Common myeloid progenitor, CD34-positive (primary cell): ENCODE measurements around the gene REPS2.

ENCODE experiments used
- CTCF ChIA-PET: fragments of 350-600 bp; sonication (Branson Sonifier 250); formaldehyde crosslinking; loops from one replicate; lab custom pipeline; 2021; ENCODE audit warnings: antibody characterized with exemption; lab: Charles Lee
- POLR2A ChIA-PET: fragments of 350-600 bp; sonication (Branson Sonifier 250); formaldehyde crosslinking; loops from one replicate; lab custom pipeline; 2021; ENCODE audit warnings: antibody characterized with exemption; lab: Charles Lee
- DNase-seq, 3 donors: peaks; one replicate each; pipeline versions ENCODE4 v3.0.0 to v3.0.0-alpha.2; 2013
- H3K27ac ChIP-seq, 2 experiments: 1 replicate in 1 of 2; 2 replicates in 1 of 2; pipeline ENCODE4 v1.7.0; 2013; ENCODE audit warnings: inconsistent platforms in 2 of 2, low read length in 2 of 2, mild to moderate bottlenecking in 2 of 2, low read depth in 1 of 2, moderate library complexity in 1 of 2; ENCODE audit not compliant: severe bottlenecking in 2 of 2, insufficient read depth in 1 of 2, poor library complexity in 1 of 2
- H3K27me3 ChIP-seq, 5 experiments: replicated peaks in 2 of 5; 1 replicate in 3 of 5; 2 replicates in 2 of 5; pipeline versions ENCODE4 v1.6.1 to v1.7.0; 2013; ENCODE audit warnings: low read length in 4 of 5, mild to moderate bottlenecking in 2 of 5, moderate library complexity in 2 of 5, inconsistent platforms in 1 of 5; ENCODE audit not compliant: insufficient read depth in 5 of 5, control insufficient read depth in 4 of 5
- H3K36me3 ChIP-seq, 4 experiments: 1 replicate in 2 of 4; 2 replicates in 2 of 4; pipeline versions ENCODE4 v1.6.1 to v1.7.0; 2013; ENCODE audit warnings: low read length in 3 of 4, control low read depth in 1 of 4, mild to moderate bottlenecking in 1 of 4; ENCODE audit not compliant: control insufficient read depth in 4 of 4, insufficient read depth in 4 of 4
- H3K4me1 ChIP-seq, 4 experiments: 1 replicate in 3 of 4; 2 replicates in 1 of 4; pipeline versions ENCODE4 v1.6.1 to v1.7.1; 2013; ENCODE audit warnings: low read length in 3 of 4, mild to moderate bottlenecking in 3 of 4, control low read depth in 1 of 4, inconsistent platforms in 1 of 4, moderate library complexity in 1 of 4; ENCODE audit not compliant: control insufficient read depth in 4 of 4, insufficient read depth in 4 of 4; ENCODE audit errors: control extremely low read depth in 1 of 4
- H3K4me3 ChIP-seq, 7 experiments: 1 replicate in 4 of 7; 2 replicates in 3 of 7; pipeline versions ENCODE4 v1.5.1 to v1.7.0; 2013; ENCODE audit warnings: mild to moderate bottlenecking in 7 of 7, low read length in 6 of 7, moderate library complexity in 6 of 7, inconsistent platforms in 2 of 7, low read depth in 2 of 7, control low read depth in 1 of 7; ENCODE audit not compliant: insufficient read depth in 4 of 7, control insufficient read depth in 1 of 7; ENCODE audit errors: extremely low read depth in 1 of 7
- H3K9me3 ChIP-seq, 5 experiments: 1 replicate in 4 of 5; 2 replicates in 1 of 5; pipeline versions ENCODE4 v1.6.1 to v1.7.1; 2013; ENCODE audit warnings: low read length in 4 of 5, mild to moderate bottlenecking in 2 of 5, inconsistent platforms in 1 of 5, low read depth in 1 of 5, moderate library complexity in 1 of 5; ENCODE audit not compliant: control insufficient read depth in 4 of 5, insufficient read depth in 2 of 5; ENCODE audit errors: control extremely low read depth in 1 of 5
- WGBS: methylation state at CpG from one replicate; pipeline ENCODE4 v1.1.5; 2013; ENCODE audit not compliant: insufficient coverage; 5-methylcytosine and 5-hydroxymethylcytosine counted together

REPS2 gene

GRCh38 chrX:16931855-16932575 is 14.4 kb upstream of the REPS2 start:
- CTCF ChIA-PET: no interaction called here
- 84% methylated on average over 2 of the region's 3 CpGs for WGBS
- POLR2A ChIA-PET: no interaction called here

GRCh38 chrX:16934185-16934584 is 12.3 kb upstream of the REPS2 start:
- peaks cover 0 to 4% (median 2%) of the 10 kb centered on the region in 5 experiments for H3K9me3 ChIP-seq
- no peaks in the 10 kb centered on the region for H3K36me3 ChIP-seq
- H3K27me3 ChIP-seq: peaks cover 0 to 22% (median 0%) of the 10 kb centered on the region in 5 experiments
- H3K4me1 ChIP-seq: no peaks in the 10 kb centered on the region
- WGBS: 73% methylated on average over 3 of the region's 3 CpGs
- H3K27ac ChIP-seq: no peak overlapping the region
- no peak for DNase-seq
- CTCF ChIA-PET: interaction anchor here (0.9 to 1.1 kb wide), 2 partner anchors 12 to 106 kb away, joined by 3 read pairs; partner anchors contain the start of gene REPS2
- no peak overlapping the region for H3K4me3 ChIP-seq
- POLR2A ChIA-PET: no interaction called here

More at GRCh38 chrX:16931855-16932575, 14.4 kb upstream of the REPS2 start:
- H3K27me3 ChIP-seq: peaks cover 0 to 27% (median 0%) of the 10 kb centered on the region in 5 experiments
- H3K4me3 ChIP-seq: no peak overlapping the region
- H3K9me3 ChIP-seq: no peaks in the 10 kb centered on the region
- H3K4me1 ChIP-seq: no peaks in the 10 kb centered on the region
- DNase-seq: peak in 1 of 3 donors; percentile 43
- H3K27ac ChIP-seq: no peak overlapping the region
- H3K36me3 ChIP-seq: no peaks in the 10 kb centered on the region

- 28% methylated on average over 38 of the region's 43 CpGs for WGBS
These were observed 609 bp downstream of the REPS2 start for GRCh38 chrX:16946971-16947562.

GRCh38 chrX:16950423-16950822 is 4.0 kb downstream of the REPS2 start:
- peaks cover 0 to 21% (median 0%) of the 10 kb centered on the region in 5 experiments for H3K27me3 ChIP-seq
- DNase-seq: no peak
- no peak overlapping the region for H3K4me3 ChIP-seq
- no peak overlapping the region for H3K27ac ChIP-seq
- no peaks in the 10 kb centered on the region for H3K9me3 ChIP-seq
- WGBS: 95% methylated on average over 3 of the region's 4 CpGs
- peaks cover 6 to 41% (median 18%) of the 10 kb centered on the region in 4 experiments for H3K4me1 ChIP-seq
- CTCF ChIA-PET: no interaction called here
- no peaks in the 10 kb centered on the region for H3K36me3 ChIP-seq
- POLR2A ChIA-PET: no interaction called here

More at GRCh38 chrX:16946971-16947562, 609 bp downstream of the REPS2 start:
- POLR2A ChIA-PET: no interaction called here
- CTCF ChIA-PET: interaction anchor here (1.1 kb wide), 1 partner anchor 59 kb away, joined by 3 read pairs; no protein-coding TSS in a partner anchor
- peaks cover 0 to 18% (median 8%) of the 10 kb centered on the region in 4 experiments for H3K4me1 ChIP-seq
- no peaks in the 10 kb centered on the region for H3K9me3 ChIP-seq
- H3K4me3 ChIP-seq: peak overlapping the region; percentile 61 to 83 (median 72)
- H3K36me3 ChIP-seq: no peaks in the 10 kb centered on the region
- H3K27me3 ChIP-seq: peaks cover 0 to 17% (median 0%) of the 10 kb centered on the region in 5 experiments
- H3K27ac ChIP-seq: no peak overlapping the region
- DNase-seq: peak in 1 of 3 donors; percentile 23

GRCh38 chrX:16953606-16954211 is 7.3 kb downstream of the REPS2 start:
- Histone ChIP-seq H3K27me3 (peaks cover 0 to 8% (median 0%) of the 10 kb centered on the region in 5 experiments), H3K4me1 (peaks cover 16 to 52% (median 29%) of the 10 kb centered on the region in 4 experiments), H3K36me3 (no peaks in the 10 kb centered on the region), H3K9me3 (no peaks in the 10 kb centered on the region), H3K4me3 (peak overlapping the region in 1 of 7 experiments; percentile 38), H3K27ac (no peak overlapping the region)
- peak; percentile 56 to 77 (median 65) for DNase-seq
- ChIA-PET CTCF (no interaction called here), POLR2A (no interaction called here)
- 25% methylated on average over 1 of the region's 7 CpGs for WGBS

GRCh38 chrX:16957751-16958150 is 11.3 kb downstream of the REPS2 start:
- Histone ChIP-seq H3K4me1 (peaks cover 16 to 52% (median 29%) of the 10 kb centered on the region in 4 experiments), H3K9me3 (no peaks in the 10 kb centered on the region), H3K4me3 (no peak overlapping the region), H3K27ac (peak overlapping the region in 1 of 2 experiments; percentile 20), H3K27me3 (peaks cover 0 to 4% (median 0%) of the 10 kb centered on the region in 5 experiments), H3K36me3 (no peaks in the 10 kb centered on the region)
- WGBS: no CpG with 5 or more reads among the region's 3 CpGs
- POLR2A ChIA-PET: no interaction called here
- CTCF ChIA-PET: no interaction called here
- DNase-seq: no peak
